Measurements from ENCODE around the gene AFF3.

GRCh38 chr2:100042562-100042961, 99.8 kb downstream of the AFF3 start:
- TF ChIP-seq, protein P1, sequence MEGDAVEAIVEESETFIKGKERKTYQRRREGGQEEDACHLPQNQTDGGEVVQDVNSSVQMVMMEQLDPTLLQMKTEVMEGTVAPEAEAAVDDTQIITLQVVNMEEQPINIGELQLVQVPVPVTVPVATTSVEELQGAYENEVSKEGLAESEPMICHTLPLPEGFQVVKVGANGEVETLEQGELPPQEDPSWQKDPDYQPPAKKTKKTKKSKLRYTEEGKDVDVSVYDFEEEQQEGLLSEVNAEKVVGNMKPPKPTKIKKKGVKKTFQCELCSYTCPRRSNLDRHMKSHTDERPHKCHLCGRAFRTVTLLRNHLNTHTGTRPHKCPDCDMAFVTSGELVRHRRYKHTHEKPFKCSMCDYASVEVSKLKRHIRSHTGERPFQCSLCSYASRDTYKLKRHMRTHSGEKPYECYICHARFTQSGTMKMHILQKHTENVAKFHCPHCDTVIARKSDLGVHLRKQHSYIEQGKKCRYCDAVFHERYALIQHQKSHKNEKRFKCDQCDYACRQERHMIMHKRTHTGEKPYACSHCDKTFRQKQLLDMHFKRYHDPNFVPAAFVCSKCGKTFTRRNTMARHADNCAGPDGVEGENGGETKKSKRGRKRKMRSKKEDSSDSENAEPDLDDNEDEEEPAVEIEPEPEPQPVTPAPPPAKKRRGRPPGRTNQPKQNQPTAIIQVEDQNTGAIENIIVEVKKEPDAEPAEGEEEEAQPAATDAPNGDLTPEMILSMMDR (conservative IDR thresholded peaks at IDR 0.05 in 1 of 2, IDR thresholded peaks at IDR 0.05 in 1 of 2; ENCODE audit: extremely low read depth in 1 of 2, insufficient read depth in 1 of 2, low read depth in 1 of 2, low read length in 2 of 2) = no peak
- no peak for TF ChIP-seq EZH2 (IDR thresholded peaks at IDR 0.05; ENCODE audit: borderline replicate concordance, low read length)

Data from mammary epithelial cell (primary cell).